Amniotic epithelial cell (primary cell): ENCODE measurements around the gene CENPF.
"Not testable (repeated sequence)": the region's sequence is repeated elsewhere in the genome, so short reads cannot be mapped to it uniquely, and the experiment has no call there.

Source experiments
- DNase-seq: peaks from one replicate; pipeline ENCODE4 v3.0.0-alpha.2; 2010; ENCODE audit warnings: low read depth

Gene CENPF

DNA sequence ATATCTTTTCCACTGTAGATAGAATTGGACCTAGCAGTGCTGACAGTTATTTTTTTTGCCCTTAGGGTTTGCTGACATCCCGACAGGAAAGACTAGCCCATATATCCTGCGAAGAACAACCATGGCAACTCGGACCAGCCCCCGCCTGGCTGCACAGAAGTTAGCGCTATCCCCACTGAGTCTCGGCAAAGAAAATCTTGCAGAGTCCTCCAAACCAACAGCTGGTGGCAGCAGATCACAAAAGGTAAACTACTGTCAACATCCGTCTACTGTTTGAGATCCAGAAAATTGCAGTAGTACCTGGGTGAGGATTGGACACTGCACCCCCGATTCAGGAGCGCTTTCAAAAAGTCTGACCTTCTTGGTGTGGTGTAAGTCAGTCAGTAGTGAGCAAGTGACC lies 55.8 kb downstream of the CENPF start:
- peak; percentile 39 for DNase-seq

DNA sequence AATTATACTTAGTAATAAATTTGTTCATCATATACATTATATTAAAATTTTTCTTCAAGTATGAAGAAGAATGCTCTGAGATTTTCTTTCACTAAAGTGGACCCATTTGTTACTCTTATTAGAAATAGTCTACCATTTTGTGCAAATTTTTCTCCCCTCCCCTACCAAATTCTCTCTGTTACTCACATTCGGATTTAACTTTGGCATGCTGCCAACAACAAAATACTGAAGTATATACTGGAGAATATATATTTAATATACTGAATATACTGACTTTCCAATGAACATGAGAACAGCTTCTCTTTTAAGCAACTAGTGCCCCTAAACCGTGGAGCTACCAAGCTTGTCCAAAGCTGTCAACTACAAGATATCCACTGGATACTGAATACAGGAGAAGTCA lies 57.2 kb downstream of the CENPF start:
- no peak for DNase-seq

DNA sequence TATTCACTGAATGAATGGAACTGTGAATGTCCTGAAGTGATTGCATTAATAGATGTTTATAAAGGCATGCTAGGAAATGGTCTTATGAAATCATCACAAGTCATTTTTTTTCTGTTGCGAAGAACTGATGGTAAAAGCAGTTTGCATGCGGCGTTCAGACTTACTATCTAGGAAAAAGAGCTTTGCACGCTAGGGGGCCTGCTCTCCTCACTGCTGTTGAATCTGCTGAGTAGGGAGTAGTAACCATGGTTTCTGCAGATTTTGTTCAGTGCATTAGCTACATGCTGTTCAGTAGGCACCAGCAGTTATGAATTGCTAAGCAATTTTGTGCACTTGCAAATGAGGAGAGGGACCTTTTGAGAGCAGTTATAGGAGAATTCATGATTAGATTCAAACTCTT lies 57.9 kb downstream of the CENPF start:
- peak; percentile 94 for DNase-seq

DNA sequence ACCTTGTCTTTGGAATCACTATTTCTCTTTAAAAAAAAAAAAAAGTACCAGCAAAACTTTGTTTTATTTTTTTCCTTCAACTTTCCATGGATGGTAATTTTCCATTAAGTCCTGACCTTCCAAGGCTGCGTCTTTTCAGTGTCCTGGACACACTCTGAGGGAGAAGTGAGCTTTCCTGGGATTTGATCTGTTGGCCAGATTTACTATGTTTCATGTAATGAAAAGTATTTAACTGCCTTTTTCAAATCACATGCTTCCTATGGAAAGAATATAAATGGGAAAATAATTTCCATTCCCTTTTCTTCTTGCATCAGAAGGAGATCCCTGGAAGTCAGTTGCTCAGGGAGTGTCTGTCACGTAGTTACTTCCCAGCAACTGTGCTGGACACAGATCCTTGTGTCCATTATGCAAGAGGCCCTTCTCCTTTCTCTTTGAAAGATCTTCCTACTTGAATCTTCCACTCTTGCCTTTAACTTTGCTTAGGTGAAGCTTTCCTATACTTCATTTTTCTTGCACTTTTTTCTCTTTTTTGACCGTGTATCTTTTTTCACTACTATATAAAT lies 59.3 kb downstream of the CENPF start:
- no peak for DNase-seq

DNA sequence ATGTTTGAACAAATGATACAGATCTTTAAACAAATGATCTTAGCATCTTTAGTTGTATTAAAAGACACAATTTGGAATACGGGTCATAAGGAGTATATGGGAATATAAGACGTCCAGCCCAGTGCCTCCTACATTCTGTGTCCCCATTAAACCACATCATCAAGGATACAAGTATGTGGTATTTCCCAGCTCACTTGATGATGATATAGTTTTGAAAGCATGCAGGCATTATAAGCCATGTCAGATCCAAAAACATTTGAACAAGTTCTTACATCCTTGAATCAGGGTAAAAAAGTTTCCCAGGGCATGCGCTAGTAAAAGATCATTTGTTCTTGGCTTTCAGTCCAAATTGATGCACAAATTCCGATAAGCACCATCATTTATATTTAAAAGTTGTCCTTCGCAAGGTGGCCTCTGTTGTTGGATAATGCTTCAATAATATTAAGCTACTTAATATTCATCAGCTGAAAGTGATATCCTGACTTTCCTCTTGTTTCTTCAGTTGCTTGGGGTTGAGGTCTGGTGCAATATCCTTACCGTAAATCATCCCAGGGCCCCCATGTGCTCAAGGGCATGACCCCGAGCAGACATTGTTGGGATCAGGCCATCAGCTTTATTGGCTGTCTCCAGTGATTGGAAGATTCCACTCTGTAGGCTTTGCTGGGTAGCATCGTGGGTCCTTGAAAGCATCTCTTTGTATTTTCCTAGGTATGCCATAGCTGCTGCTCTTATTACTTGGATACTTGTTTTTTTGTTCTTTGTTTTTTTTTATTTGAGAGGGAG lies 61.8 kb downstream of the CENPF start:
- peak; percentile 22 for DNase-seq

DNA sequence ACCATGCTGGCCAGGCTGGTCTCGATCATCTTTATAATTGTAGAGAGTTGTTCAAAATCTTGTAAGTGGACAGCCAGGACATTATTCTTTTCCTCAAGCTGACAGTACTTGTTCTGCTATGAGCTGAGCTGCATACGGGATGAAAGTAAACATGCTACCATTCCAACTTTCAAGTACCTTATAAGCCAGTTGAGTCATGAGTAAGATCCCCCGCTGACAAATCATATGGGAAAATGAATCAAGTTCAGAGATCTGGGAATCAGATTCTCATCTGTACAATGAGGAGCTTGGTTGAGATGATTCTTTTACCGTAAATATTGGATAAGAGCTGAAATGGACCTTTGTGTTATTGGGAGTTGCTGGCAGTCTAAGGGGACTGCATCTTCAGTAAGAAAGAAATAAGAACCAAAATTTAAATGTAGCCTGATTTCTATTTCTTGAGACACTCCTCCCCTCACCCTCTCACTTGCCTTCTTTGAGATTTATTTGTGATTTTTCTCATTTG lies 62.7 kb downstream of the CENPF start:
- peak; percentile 61 for DNase-seq

DNA sequence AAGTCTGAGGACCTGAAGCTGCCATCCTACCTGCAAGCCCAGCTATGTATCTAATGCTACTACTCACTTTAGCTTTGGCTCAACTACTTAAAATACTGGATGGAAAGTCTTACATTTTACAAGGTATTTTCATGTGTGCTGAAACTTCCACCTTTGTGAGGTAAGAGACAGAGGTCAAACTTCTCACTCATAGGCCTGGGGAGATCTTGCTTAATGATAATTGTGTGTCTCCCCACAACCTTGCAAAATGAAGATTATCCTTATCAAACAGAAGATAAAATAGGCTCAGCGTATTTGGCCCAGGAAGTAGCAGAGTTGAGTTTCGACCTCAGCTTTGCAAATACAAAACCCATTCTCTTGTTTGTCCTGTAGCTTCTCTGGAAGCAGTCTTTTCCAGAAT lies 63.7 kb downstream of the CENPF start:
- peak; percentile 45 for DNase-seq

DNA sequence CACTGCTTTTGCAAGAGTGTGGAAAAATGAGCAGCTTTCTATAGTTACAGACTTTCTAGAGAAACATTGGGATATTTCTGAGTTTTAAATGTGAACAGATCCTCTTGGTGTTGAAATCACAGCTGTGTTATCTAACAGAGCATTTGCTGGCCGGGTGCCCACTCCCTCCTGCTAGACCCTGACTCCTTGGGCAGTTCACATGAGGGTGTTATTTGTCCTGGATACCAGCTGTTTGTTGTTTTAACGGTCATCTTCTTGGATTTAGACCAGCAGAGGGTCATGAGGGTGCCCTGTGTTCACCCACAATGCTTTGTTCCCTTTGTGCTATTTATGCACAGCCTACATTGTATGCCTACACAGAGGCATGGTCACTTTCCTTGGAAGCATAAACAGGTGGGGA lies 67.1 kb downstream of the CENPF start:
- DNase-seq = peak; percentile 75

DNA sequence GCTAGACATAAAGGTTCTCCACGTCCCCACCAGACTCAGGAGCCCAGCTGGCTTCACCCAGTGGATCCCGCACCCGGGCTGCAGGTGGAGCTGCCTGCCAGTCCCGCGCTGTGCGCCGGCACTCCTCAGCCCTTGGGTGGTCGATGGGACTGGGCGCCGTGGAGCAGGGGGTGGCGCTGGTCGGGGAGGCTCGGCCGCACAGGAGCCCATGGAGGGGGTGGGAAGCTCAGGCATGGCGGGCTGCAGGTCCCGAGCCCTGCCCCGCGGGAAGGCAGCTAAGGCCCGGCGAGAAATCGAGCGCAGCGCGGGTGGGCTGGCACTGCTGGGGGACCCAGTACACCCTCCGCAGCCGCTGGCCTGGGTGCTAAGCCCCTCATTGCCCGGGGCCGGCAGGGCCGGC lies 70.0 kb downstream of the CENPF start:
- not testable (repeated sequence) for DNase-seq

DNA sequence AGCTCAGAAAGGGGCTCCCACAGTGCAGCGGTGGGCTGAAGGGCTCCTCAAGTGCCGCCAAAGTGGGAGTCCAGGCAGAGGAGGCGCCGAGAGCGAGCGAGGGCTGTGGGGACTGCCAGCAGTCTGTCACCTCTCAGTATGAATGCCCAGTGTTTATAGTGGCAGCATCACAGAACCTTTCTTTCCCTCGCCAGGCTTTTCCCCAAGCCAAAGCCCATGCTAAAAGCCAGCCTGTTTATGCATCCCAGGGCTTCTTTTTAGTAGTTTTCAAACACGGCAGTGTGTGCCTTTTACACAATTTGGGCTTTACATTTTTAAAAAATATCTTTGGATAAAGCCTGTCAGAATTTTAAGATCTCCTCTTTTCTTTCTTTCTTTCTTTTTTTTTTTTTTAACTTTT lies 70.6 kb downstream of the CENPF start:
- DNase-seq = no peak

DNA sequence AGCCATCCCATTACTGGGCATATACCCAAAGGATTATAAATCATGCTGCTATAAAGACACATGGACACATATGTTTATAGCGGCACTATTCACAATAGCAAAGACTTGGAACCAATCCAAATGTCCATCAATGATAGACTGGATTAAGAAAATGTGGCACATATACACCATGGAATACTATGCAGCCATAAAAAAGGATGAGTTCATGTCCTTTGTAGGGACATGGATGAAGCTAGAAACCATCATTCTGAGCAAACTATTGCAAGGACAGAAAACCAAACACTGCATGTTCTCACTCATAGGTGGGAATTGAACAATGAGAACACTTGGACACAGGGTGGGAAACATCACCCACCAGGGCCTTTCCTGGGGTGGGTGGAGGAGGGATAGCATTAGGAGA lies 72.5 kb downstream of the CENPF start:
- DNase-seq = not testable (repeated sequence)

DNA sequence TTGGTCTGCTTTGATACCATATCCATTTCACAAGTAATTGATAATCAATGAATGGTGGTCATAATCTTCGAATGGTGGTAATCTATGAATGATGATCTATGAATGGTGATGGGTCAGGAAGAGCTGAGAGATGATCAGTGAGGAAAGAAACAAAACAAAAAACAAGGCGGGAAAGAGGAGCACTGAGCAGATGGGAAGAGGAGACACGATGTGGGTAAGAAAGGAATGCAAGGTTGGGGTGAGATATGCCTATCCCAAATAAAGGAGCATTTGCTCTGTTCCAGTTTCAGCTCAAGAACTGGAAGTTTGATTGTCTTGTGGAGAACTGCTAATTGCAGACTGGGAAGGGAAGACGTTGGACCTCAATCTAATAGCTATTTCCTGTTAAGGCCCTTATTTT lies 73.8 kb downstream of the CENPF start:
- DNase-seq = no peak

DNA sequence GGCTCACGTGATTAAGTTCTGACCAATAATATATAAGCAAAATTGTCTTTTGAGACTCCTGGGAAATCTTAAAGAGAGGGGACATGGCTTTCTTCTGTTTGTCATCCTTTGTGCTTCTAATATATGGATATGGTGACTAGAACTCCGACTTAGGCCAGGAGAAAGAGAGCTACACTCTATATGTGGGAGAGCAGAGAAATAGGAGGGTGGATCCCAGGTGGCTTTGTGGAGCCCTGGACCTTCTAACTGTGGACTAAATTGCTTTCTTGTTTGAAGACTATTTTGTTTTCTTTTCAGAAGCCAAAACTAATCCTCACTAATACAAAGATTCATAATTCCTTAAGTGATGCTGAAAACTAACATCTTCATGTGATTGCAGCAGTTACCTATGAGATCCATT lies 75.0 kb downstream of the CENPF start:
- DNase-seq = no peak

DNA sequence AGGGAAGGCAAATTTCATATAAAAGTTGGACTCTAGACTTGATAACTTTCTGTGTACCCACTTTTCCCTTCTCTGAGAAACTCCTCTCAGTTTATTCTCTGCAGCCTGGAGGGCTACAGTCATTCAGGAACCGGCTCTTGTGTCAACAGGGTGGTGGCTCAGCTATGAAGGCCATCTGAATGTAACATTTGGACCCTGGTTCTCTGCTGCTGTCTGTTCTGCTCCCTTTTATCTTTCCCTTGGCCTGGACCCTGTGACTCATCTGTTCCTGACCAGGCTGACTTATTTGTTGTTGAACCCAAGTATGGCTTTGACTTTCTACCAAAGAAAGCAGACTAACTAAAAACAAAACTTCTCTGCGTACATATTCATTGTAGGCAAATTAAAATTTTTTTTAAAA lies 75.4 kb downstream of the CENPF start:
- DNase-seq = no peak

DNA sequence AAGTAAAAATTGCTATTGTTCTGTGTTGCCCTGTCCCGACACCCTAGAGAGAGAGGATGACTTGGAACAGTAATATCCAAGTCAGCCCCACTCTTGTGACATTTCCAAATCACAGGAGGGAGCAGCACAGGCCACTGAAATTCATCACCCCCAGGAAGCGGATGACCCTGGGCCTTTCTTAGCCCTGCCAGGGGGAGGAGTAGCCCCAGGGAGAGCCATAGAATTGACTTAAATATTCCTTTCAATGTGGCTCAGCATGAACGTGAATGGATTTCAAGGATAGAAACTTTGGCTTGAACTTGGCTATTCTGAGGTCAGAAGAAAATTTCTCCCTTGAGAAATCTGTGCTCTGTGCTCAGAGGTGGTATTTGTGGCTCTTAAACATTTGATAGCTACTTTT lies 80.6 kb downstream of the CENPF start:
- DNase-seq = no peak

DNA sequence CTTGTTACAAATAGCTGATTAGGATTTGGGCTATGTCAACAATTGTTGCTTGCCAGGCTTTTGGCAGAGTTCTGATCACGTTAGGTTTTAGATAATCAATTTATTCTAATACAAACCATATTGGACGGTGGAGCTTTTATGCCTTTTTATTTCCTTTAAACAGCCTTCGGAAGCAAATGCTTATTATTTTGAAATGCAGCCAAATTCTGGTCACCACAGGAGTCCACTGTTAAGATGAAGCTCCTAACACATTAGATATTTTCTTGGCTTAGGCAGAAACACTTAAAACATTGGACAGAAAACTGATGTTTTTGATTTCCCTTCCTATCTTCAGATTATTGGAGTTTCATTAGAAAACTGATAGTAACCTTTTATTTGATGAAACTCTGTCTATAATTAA lies 82.9 kb downstream of the CENPF start:
- no peak for DNase-seq

DNA sequence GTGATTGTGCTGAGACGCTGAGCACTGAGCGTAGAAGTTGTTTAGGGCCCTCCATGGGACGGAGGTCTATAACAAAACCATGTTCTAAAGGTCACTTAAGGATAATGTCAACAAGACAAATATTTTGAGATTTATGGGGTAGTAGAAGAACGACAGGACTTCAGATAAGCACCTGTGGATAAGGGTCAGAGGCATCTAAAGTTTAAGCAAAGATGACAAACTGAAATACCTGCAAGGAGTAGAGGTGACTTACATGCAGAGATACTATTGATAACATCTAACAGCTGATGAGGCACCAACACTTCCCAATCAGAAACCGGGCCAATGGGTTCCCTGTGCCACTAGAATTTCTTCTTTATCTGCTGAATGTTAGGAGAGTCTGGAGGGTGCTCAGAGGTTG lies 83.5 kb downstream of the CENPF start:
- DNase-seq = no peak

DNA sequence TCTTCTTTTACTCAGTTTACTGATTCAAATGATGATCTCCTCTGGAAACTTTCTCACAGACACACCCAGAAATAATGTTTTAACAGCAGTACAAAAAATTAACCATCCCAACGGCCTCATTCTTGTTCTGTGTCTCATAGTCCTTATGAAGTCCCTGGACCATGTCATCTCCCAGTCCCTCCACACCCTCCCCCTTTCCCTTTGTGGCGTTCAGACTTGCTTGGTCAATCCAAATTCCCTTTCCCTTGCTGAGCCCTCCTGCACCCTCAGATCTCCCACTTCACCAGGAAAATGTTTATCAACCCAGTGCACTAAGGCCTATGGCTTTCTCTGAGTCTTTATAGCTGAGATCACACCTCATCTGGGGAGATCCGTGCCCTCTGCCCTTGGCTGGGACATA lies 85.9 kb downstream of the CENPF start:
- DNase-seq = no peak

DNA sequence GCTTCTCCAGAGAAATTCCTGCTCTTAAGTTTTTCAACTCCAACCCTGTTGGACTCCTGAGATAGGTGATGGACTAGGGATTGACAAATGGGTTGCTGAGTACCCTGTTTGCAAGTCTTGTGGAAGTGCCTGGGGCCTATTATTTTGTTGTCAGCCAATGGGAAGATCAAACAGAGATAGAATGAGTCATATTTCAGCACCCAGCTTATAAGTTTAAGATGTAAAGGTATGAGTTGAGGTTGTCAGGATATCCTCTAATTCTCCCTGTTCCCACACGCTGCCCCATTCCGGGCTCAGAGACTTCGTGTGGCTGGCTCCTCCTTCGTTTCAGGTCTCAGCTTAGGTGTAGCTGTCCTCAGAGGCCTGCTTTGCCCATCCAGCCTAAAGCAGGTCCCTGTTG lies 91.8 kb downstream of the CENPF start:
- DNase-seq = no peak

DNA sequence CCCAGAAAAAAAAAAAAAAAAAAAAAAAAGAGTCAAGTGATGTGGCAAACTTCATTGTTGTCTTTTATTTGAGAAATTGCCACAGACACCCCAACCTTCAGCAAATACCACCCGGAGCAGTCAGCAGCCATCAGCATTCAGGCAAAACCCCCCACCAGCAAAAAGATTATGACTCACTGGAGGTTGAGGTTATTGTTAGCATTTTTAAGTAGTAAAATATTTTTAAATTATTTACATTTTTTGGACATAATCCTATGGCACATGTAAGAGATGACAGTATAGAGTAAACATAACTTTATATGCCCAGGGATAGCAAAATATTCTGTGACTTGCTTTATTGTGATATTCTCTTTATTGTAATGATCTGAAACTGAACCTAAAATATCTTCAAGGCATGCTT lies 95.6 kb downstream of the CENPF start:
- DNase-seq = no peak

DNA sequence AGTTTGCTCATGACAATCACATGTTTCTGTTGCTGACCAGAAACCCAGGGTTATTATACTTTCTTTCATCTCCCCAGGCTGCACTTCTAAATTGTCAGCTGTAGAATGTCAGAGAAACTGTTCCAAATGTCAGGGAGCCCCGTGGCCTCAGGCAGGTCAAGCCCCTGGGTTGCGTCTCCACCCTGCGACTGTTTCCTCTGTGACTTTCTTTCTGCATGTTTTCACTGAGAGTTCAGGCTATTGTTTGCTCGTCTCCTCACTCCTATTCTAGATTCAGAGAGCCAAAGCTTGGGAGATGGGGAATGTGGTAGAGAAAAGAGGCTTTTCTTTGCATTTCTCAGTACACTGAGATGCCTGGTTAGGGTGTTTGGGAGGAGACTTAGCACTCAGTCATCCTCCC lies 97.4 kb downstream of the CENPF start:
- DNase-seq = no peak

DNA sequence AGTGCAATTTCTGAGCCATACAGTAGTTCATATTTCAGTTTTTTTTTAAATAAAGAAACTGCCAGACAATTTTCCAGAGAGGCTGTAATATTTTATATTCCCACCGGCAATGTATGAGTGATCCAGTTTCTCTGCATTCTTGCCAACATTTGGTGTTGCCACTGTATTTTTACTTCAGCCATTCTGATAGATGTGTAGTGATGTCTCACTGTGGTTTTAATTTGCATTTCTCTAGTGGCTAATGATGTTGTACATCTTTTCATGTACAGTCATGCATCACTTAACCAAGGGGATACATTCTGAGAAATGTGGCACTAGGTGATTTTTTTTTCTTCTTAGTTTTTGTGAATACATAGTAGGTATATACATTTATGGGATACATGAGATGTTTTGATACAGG lies 99.6 kb downstream of the CENPF start:
- no peak for DNase-seq

DNA sequence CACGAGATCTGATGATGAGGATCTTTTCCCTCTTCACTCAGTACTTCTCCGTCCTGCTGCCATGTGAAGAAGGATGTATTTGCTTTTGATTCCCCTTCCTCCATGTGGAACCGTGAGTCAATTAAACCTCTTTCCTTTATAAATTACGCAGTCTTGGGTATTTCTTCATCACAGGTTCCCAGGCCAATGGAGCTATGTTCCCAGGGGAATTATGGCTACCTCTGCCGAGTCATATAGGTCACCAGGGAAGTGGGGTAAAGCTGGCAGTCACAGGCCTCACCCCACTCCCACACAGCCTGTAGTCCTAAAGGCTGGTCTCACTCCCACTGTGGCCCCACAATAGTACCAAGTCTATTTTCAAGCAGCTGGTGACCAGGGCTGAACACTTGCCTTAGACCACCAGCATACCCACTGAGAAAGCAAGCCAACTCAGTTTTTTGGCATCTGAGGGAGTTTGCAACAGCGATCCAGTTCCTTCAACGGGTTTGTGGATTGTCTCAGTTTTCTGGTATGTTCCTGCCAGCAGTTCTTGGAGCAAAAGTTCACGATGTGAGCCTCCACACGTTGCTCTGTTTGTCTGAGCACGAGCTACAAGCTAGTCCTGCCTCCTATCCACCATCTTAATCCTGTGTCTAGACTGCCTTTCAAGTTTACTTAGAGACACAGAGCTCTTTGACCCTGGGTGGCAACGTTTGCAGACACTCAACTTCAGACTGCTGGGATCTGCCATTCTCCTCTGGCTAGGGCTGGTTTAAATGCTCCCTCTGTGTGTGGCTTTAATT lies 104.5 kb downstream of the CENPF start:
- peak; percentile 77 for DNase-seq
